ENCODE data around the gene EHD4.

EHD4 gene

DNA sequence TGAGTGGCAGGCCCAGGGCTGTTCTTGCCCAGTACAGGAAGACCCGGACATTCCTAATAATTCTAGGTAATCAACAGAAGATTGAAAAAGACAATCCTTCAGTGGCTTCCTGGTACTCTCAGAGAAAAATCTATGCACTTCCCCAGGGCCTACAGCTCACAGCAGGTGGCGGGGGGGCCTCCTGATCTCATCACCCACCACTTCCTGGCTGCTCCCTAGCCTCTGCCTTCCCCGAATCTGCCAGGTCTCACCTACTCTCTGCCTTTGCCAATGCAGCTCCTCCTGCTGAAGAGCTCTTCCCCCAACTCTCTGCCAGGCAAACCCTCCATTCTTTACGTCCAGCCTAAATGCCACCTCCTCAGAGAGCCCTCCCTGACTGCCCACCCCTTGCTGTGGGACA, 37.5 kb downstream of the EHD4 start:
- H3K4me3 ChIP-seq (ENCODE audit: low read depth, low read length): no peak overlapping the region
- no peak for DNase-seq (ENCODE audit: low read depth)
- in situ Hi-C loops (cut with HindIII; ENCODE audit: low sequenced_read_pairs): no loop called here
- TF ChIP-seq, protein P1, sequence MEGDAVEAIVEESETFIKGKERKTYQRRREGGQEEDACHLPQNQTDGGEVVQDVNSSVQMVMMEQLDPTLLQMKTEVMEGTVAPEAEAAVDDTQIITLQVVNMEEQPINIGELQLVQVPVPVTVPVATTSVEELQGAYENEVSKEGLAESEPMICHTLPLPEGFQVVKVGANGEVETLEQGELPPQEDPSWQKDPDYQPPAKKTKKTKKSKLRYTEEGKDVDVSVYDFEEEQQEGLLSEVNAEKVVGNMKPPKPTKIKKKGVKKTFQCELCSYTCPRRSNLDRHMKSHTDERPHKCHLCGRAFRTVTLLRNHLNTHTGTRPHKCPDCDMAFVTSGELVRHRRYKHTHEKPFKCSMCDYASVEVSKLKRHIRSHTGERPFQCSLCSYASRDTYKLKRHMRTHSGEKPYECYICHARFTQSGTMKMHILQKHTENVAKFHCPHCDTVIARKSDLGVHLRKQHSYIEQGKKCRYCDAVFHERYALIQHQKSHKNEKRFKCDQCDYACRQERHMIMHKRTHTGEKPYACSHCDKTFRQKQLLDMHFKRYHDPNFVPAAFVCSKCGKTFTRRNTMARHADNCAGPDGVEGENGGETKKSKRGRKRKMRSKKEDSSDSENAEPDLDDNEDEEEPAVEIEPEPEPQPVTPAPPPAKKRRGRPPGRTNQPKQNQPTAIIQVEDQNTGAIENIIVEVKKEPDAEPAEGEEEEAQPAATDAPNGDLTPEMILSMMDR (IDR thresholded peaks at IDR 0.05; ENCODE audit: low read depth, low read length, missing control alignments): no peak

DNA sequence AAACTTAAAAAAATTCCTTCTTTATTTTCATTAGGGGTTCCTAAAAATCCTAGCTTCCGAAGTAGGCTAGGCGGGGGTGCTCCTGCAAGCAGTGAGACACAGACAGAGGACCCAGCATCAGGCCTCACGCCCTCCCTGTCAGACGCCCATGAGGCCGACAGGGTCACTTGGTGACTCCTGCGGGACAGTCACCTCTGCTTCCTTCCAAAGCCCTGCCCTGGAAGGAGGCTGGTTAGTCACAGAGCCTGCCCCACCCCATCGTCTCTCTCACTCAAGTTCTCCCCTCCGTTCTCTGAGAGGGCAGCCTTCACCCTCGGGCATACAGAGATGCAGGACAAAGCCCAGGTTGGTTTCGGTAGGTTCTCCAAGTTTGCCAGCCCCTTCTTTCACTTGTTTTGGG, 38.6 kb downstream of the EHD4 start:
- H3K4me3 ChIP-seq (ENCODE audit: low read depth, low read length): no peak overlapping the region
- DNase-seq (ENCODE audit: low read depth): no peak

DNA sequence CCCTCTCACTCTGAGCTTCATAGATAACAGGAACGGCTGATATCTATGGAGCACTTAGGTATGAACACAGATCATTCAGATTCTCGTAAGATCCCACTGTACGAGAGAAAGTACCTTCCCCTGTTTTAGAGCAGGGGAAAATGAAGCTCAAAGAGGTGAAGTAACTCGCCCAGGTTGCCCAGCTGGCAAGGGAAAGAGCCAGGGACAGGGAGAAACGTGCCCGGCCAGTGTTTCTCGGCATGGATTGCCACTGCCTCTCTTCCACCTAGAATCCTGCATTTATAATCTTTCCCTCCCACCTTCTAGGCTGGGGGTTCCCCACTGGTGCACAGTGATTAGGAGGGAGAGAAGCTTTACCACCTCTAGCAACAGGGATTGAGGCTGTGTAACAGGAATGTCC, 39.0 kb downstream of the EHD4 start:
- no peak overlapping the region for H3K4me3 ChIP-seq (ENCODE audit: low read depth, low read length)
- in situ Hi-C loops (cut with HindIII; ENCODE audit: low sequenced_read_pairs): no loop called here
- TF ChIP-seq, protein P1 (IDR thresholded peaks at IDR 0.05; ENCODE audit: low read depth, low read length, missing control alignments): no peak
- DNase-seq (ENCODE audit: low read depth): no peak

More for the DNA sequence above, 38.6 kb downstream of the EHD4 start:
- in situ Hi-C loops (cut with HindIII; ENCODE audit: low sequenced_read_pairs): no loop called here
- TF ChIP-seq, protein P1 (IDR thresholded peaks at IDR 0.05; ENCODE audit: low read depth, low read length, missing control alignments): no peak

DNA sequence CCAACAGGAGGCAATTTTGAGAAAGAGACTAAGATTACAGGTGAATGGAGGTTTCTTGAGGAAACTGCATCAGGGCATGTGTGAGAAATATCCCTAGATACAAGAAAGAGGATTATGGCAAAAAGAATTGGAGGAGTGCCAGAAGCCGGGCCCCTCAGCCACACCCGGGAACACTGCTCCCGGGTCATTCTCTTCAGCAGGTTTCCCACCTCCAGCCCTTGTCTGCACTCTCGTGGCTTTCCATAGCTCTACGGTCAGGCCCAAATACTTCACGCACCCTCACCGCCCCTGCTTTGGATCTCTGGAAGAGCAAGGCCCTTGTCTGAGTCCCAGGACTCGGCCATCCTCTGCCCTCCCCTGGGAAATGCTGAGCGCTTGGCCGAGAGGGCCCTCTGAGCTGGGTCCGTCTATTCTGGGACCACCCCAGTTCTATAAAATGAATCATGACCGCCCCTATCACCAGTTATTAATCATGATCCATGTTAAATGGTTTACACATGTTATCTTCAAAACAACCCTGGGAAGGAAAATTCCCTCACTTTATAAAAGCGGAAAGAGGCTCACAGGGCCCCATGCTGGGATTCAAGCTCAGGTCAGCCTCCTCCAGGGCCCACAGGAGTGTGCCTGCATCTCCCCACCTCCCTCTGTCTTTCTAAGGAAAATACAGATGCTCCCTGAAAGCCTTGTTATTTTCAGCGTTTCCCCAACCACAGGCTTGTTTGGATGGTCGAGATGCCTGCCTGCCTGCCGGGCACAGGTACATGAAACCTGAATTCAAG, 39.7 kb downstream of the EHD4 start:
- in situ Hi-C loops (cut with HindIII; ENCODE audit: low sequenced_read_pairs): no loop called here
- no peak for DNase-seq (ENCODE audit: low read depth)
- TF ChIP-seq, protein P1 (IDR thresholded peaks at IDR 0.05; ENCODE audit: low read depth, low read length, missing control alignments): no peak
- H3K4me3 ChIP-seq (ENCODE audit: low read depth, low read length): no peak overlapping the region

DNA sequence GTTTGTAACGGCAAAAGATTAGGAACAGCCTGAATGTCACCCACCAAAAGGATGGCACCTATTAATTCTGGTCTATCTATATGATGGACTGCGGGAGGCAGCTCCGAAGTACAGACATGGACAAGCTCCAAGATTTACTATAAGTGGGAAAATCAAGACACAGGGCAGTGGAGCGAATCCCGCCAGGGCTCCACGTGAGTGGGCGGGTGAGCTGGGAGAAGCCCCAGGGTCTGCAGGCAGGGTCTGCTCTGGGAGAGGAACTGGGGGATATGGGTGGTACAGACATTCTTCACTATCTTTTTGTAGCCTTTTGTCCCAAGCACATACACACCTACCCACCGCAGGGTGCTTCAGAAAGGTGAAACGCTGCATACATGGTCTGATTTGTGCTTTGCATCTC, 40.3 kb downstream of the EHD4 start:
- no peak overlapping the region for H3K4me3 ChIP-seq (ENCODE audit: low read depth, low read length)
- TF ChIP-seq, protein P1 (IDR thresholded peaks at IDR 0.05; ENCODE audit: low read depth, low read length, missing control alignments): no peak
- in situ Hi-C loops (cut with HindIII; ENCODE audit: low sequenced_read_pairs): no loop called here
- DNase-seq (ENCODE audit: low read depth): no peak

DNA sequence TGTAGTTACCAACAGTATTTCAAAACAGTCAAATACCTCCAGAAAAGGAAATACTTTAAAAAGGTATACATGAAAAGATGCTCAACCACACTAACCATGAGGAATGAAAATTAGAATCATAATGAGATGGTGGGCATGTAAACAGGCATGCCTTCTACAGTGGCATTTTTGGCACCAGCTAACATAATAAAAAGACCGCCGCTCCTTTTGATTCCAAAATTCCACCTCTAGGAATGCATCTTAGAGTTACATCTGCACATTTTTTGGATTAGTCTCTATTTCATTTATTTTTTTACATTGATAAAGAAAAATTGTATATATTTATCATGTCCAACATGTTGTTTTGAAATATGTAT, 41.5 kb downstream of the EHD4 start:
- in situ Hi-C loops (cut with HindIII; ENCODE audit: low sequenced_read_pairs): no loop called here
- no peak for DNase-seq (ENCODE audit: low read depth)
- H3K4me3 ChIP-seq (ENCODE audit: low read depth, low read length): no peak overlapping the region
- TF ChIP-seq, protein P1 (IDR thresholded peaks at IDR 0.05; ENCODE audit: low read depth, low read length, missing control alignments): no peak

Data from astrocyte of the cerebellum (primary cell).